Subcutaneous abdominal adipose tissue (tissue), 5 donors: ENCODE measurements around the gene ARHGAP24.

Experiments
- H3K27ac ChIP-seq: one replicate; pipeline ENCODE4 v1.7.0; 2013; ENCODE audit warnings: low read depth, mild to moderate bottlenecking, inconsistent platforms, low read length, moderate library complexity
- H3K27me3 ChIP-seq, 5 donors: one replicate each; pipeline ENCODE4 v1.7.0; 2013; ENCODE audit warnings: low read length in 5 of 5, inconsistent platforms in 1 of 5; ENCODE audit not compliant: control insufficient read depth in 5 of 5, insufficient read depth in 4 of 5
- H3K36me3 ChIP-seq, 5 donors: one replicate each; pipeline ENCODE4 v1.7.0; 2013; ENCODE audit warnings: low read length in 5 of 5; ENCODE audit not compliant: control insufficient read depth in 5 of 5, insufficient read depth in 5 of 5
- H3K4me1 ChIP-seq, 5 donors: one replicate each; pipeline ENCODE4 v1.7.0; 2013; ENCODE audit warnings: low read length in 5 of 5, mild to moderate bottlenecking in 3 of 5, moderate library complexity in 1 of 5; ENCODE audit not compliant: control insufficient read depth in 5 of 5, insufficient read depth in 5 of 5
- H3K4me3 ChIP-seq, 5 donors: one replicate each; pipeline ENCODE4 v1.7.0; 2013; ENCODE audit warnings: low read length in 5 of 5, low read depth in 1 of 5
- H3K9ac ChIP-seq, 5 donors: one replicate each; pipeline ENCODE4 v1.7.0; 2013; ENCODE audit warnings: low read length in 5 of 5, mild to moderate bottlenecking in 4 of 5, moderate library complexity in 3 of 5
- H3K9me3 ChIP-seq, 5 donors: one replicate each; pipeline ENCODE4 v1.7.0; 2013; ENCODE audit warnings: low read length in 5 of 5; ENCODE audit not compliant: control insufficient read depth in 5 of 5
- donor health status: healthy.
- donor health status: healthy.
- donor health status: healthy.
- donor health status: healthy.
- donor health status: healthy.

The ARHGAP24 gene

DNA sequence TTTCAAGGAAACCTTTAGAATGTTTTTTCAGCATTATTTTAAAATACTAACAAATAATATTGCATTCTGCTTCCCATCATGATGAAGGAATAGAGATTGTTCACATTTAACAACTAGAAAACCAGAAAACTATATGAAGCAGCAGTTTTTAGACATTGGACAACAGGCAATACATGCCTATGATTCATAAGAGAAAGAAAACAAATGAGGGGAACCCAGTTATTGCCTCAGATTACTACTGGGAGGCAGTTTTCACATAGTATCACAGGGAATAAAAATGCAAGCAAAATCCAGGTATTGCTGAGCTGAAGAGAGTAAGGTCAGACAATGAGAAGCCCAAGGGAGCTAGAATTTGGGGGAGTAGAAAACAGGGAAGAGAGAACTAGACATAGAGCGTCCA is 511.3 kb downstream of the ARHGAP24 start:
- no peaks in the 10 kb centered on the region for H3K27me3 ChIP-seq
- peaks cover 5 to 16% (median 10%) of the 10 kb centered on the region in 5 donors for H3K36me3 ChIP-seq
- no peak overlapping the region for H3K9ac ChIP-seq
- H3K4me3 ChIP-seq, result no peak overlapping the region
- H3K4me1 ChIP-seq, result no peaks in the 10 kb centered on the region
- H3K9me3 ChIP-seq, result no peaks in the 10 kb centered on the region
- no peak overlapping the region for H3K27ac ChIP-seq

DNA sequence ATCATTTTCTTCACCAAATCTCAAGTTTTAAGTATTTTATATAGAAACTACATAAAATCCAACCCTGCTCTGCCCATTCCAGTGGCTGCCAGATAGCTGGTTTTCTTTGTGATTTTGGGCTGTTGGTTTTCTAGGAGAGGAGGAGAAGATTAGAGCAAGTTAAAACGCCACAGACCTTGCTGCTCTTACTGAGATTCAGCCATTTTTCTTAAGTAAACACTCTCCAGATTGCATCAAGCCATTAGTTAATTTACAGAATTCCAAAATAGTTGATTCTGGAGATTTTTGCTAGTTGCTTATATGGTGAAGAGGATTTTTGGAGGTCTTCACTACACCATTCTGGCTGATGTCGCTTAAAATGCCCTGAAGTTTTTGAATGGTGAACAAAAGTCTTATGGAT is 518.7 kb downstream of the ARHGAP24 start:
- no peaks in the 10 kb centered on the region for H3K27me3 ChIP-seq
- H3K4me1 ChIP-seq, result no peaks in the 10 kb centered on the region
- H3K9ac ChIP-seq, result no peak overlapping the region
- H3K36me3 ChIP-seq, result peaks cover 13 to 25% (median 21%) of the 10 kb centered on the region in 5 donors
- no peak overlapping the region for H3K4me3 ChIP-seq
- no peaks in the 10 kb centered on the region for H3K9me3 ChIP-seq
- H3K27ac ChIP-seq, result no peak overlapping the region

DNA sequence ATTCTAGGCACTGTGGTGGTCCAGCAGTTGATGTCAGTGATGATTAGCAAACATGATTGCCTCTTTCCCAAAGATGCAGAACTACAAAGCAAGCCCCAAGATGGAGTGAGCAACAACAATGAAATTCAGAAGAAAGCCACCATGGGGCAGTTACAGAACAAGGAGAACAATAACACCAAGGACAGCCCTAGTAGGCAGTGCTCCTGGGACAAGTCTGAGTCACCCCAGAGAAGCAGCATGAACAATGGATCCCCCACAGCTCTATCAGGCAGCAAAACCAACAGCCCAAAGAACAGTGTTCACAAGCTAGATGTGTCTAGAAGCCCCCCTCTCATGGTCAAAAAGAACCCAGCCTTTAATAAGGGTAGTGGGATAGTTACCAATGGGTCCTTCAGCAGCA is 519.6 kb downstream of the ARHGAP24 start:
- no peaks in the 10 kb centered on the region for H3K9me3 ChIP-seq
- no peak overlapping the region for H3K4me3 ChIP-seq
- no peaks in the 10 kb centered on the region for H3K27me3 ChIP-seq
- no peaks in the 10 kb centered on the region for H3K4me1 ChIP-seq
- H3K27ac ChIP-seq, result no peak overlapping the region
- H3K36me3 ChIP-seq, result peaks cover 13 to 25% (median 19%) of the 10 kb centered on the region in 5 donors
- H3K9ac ChIP-seq, result no peak overlapping the region

DNA sequence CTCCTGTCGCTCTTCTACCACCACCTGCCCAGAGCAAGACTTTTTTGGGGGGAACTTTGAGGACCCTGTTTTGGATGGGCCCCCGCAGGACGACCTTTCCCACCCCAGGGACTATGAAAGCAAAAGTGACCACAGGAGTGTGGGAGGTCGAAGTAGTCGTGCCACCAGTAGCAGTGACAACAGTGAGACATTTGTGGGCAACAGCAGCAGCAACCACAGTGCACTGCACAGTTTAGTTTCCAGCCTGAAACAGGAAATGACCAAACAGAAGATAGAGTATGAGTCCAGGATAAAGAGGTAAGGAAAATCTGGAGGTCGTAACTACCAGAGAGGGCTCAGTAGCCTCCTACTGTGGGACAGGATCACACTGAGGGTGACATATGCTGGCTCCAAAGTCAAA is 520.4 kb downstream of the ARHGAP24 start:
- Histone ChIP-seq H3K27me3 (no peaks in the 10 kb centered on the region), H3K9ac (no peak overlapping the region), H3K27ac (no peak overlapping the region), H3K4me1 (no peaks in the 10 kb centered on the region), H3K36me3 (peaks cover 13 to 25% (median 20%) of the 10 kb centered on the region in 5 donors), H3K4me3 (no peak overlapping the region), H3K9me3 (no peaks in the 10 kb centered on the region)

DNA sequence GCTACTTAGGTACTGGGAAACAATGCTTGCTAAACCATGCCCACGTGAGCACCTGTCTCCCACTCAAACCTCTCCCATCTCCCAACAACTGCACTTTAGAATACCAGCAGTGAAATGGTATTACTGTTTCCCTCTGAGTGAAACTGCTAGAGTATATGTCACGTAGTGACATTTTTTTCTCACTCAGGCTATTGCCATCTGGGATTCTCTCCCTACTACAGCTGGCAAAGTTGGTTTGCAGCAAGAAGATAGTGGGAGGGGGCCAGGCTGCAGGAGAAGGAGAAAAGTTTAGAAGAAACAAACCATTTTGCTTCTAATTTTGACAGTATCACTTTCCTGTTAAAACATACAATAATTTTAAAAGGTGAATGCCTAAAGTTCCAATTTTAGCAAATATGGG is 526.6 kb downstream of the ARHGAP24 start:
- H3K4me1 ChIP-seq, result no peaks in the 10 kb centered on the region
- H3K27ac ChIP-seq, result no peak overlapping the region
- H3K9me3 ChIP-seq, result no peaks in the 10 kb centered on the region
- H3K9ac ChIP-seq, result no peak overlapping the region
- no peak overlapping the region for H3K4me3 ChIP-seq
- no peaks in the 10 kb centered on the region for H3K27me3 ChIP-seq
- H3K36me3 ChIP-seq, result peaks cover 6 to 16% (median 10%) of the 10 kb centered on the region in 5 donors

DNA sequence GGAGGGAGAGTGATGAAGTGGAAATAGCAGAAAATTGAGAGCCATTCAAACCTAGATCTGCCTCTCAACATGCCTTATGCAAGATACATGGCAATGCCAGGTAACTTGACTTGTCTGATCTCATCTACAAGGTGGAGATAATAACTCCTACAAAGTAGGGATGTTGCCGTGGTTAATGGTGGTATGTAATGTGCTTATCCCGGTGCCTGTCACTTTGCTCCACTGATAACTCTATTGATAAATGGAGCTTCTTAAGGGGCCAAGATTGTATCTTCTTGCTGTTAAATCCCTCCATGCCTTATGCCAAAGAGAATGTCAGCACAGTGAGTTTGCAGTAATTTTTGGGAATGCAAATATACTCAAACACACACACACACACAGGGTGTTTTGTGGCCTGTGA is 529.1 kb downstream of the ARHGAP24 start:
- no peak overlapping the region for H3K4me3 ChIP-seq
- H3K9me3 ChIP-seq, result no peaks in the 10 kb centered on the region
- no peak overlapping the region for H3K27ac ChIP-seq
- H3K9ac ChIP-seq, result no peak overlapping the region
- no peaks in the 10 kb centered on the region for H3K4me1 ChIP-seq
- peaks cover 6 to 16% (median 10%) of the 10 kb centered on the region in 5 donors for H3K36me3 ChIP-seq
- no peaks in the 10 kb centered on the region for H3K27me3 ChIP-seq

DNA sequence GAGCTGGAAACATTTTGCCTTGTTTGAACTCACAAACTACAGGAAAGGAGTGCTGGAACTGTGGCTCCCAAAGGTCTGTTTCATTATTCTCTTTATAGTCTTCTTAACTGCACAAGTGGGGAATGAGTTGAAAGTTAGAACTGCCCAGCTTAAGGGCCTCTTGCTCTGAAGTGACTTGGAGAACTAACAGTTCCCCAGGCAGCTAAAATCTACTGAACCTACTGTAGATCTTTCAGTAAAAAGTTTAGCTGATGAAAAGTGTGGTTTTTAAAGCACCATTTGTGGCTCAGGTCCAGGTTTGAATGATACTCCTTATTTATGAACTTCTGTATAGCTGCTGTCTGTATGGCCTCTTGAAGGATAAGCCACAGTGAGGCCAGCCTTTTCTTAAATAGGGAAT is 531.1 kb downstream of the ARHGAP24 start:
- no peaks in the 10 kb centered on the region for H3K27me3 ChIP-seq
- no peak overlapping the region for H3K4me3 ChIP-seq
- no peak overlapping the region for H3K9ac ChIP-seq
- no peaks in the 10 kb centered on the region for H3K9me3 ChIP-seq
- H3K4me1 ChIP-seq, result no peaks in the 10 kb centered on the region
- no peak overlapping the region for H3K27ac ChIP-seq
- peaks cover 4 to 10% (median 6%) of the 10 kb centered on the region in 5 donors for H3K36me3 ChIP-seq

DNA sequence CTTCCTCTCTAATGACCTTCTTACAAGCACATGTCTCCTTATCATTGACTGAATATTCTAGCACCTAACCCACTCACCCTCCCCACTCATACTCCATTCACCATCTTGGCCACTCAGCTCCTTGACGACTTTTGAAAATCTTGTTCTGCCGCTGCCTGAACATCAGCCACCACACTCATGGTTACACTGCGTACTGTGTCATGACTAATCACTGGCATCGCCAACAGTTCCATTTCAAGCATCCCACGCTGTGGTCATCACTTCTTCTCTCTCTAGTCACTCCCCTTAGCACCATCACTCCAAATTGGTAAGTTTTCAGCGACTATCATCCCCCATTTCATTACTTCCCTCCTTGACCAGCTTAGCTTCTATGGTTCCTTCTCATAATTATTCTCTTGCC is 532.1 kb downstream of the ARHGAP24 start:
- Histone ChIP-seq H3K9ac (no peak overlapping the region), H3K36me3 (peaks cover 0 to 10% (median 3%) of the 10 kb centered on the region in 5 donors)

DNA sequence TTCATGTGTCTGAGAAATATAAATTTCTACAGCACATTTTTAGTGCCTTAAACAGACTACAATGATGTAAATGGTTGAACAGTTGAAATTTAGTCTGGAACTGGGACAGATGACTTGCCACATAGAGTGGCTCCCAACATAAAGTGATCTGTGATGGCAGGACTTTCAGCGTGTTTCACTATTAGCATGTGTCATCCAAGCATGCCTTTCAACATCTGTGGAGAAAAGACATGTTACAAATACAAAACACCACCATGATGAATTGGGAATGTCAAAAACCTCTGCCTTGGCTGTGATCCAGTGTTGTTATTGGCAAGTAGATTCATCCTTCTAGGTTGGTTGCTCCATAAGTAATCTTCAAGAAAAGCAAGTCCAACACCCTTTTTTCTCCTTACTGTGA is 536.2 kb downstream of the ARHGAP24 start:
- H3K27ac ChIP-seq, result no peak overlapping the region
- no peaks in the 10 kb centered on the region for H3K36me3 ChIP-seq
- peaks cover 0 to 6% (median 0%) of the 10 kb centered on the region in 5 donors for H3K4me1 ChIP-seq
- H3K4me3 ChIP-seq, result no peak overlapping the region
- H3K9ac ChIP-seq, result no peak overlapping the region
- no peaks in the 10 kb centered on the region for H3K9me3 ChIP-seq
- no peaks in the 10 kb centered on the region for H3K27me3 ChIP-seq

More for the DNA sequence above, 532.1 kb downstream of the ARHGAP24 start:
- Histone ChIP-seq H3K4me3 (no peak overlapping the region), H3K27me3 (no peaks in the 10 kb centered on the region), H3K9me3 (no peaks in the 10 kb centered on the region), H3K4me1 (no peaks in the 10 kb centered on the region), H3K27ac (no peak overlapping the region)

DNA sequence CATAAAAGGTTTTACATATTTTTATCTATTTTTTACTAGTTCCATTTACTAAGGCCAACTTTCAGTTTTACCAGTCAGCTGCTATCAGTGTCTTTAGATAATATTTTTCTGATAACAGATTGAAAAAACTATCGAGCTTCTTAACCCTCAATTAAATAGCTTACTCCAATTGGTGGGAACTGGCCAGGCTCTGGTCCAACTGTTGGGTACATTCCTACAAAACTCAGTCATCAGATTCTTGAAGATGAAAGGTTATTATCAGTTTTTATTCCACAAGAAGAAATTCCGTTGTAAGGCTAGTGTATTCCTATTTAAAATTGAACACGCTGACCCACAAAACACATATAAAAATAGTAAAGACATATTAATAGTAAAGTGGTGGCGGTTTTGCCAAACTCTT is 538.7 kb downstream of the ARHGAP24 start:
- H3K27ac ChIP-seq, result no peak overlapping the region
- no peaks in the 10 kb centered on the region for H3K27me3 ChIP-seq
- peaks cover 0 to 6% (median 0%) of the 10 kb centered on the region in 5 donors for H3K36me3 ChIP-seq
- no peak overlapping the region for H3K4me3 ChIP-seq
- H3K9me3 ChIP-seq, result no peaks in the 10 kb centered on the region
- H3K4me1 ChIP-seq, result peaks cover 0 to 6% (median 0%) of the 10 kb centered on the region in 5 donors
- H3K9ac ChIP-seq, result no peak overlapping the region

DNA sequence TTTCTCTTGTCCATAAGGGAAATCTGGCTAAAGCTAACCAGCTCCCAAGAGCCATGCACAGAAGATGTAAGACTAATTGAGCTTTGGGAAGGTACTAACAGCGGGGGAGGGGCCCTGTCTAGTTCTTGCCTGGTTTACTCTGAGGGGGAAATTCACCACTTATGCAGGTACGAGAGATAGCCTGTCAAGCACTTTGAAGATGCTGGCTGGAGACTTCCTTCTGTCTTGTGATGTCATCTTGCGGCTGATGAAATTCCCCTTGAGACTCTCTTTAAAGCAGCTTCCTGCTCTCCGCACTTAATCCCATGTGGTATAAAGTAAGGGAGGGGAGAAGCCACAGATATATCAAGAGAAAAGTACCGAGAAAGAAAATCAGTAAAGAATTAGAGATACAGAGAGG is 539.6 kb downstream of the ARHGAP24 start:
- H3K4me3 ChIP-seq, result no peak overlapping the region
- no peak overlapping the region for H3K9ac ChIP-seq
- H3K27ac ChIP-seq, result no peak overlapping the region
- H3K9me3 ChIP-seq, result no peaks in the 10 kb centered on the region
- H3K36me3 ChIP-seq, result peaks cover 0 to 6% (median 0%) of the 10 kb centered on the region in 5 donors
- no peaks in the 10 kb centered on the region for H3K27me3 ChIP-seq
- H3K4me1 ChIP-seq, result peaks cover 0 to 6% (median 0%) of the 10 kb centered on the region in 5 donors
